Parathyroid adenoma (tissue), 2 donors: ENCODE measurements around the gene HLF.

Experiments
- H2AFZ ChIP-seq: fragments of 300-600 bp; sonication (generic); one replicate; pipeline ENCODE4 v1.7.0; 2017; ENCODE audit warnings: antibody characterized with exemption, mild to moderate bottlenecking
- H3K27ac ChIP-seq: fragments of 300-600 bp; sonication (generic); one replicate; pipeline ENCODE4 v1.7.0; 2017
- H3K27me3 ChIP-seq: fragments of 300-600 bp; sonication (generic); one replicate; pipeline ENCODE4 v1.7.0; 2017; ENCODE audit warnings: low read length; ENCODE audit not compliant: control insufficient read depth, insufficient read depth
- H3K36me3 ChIP-seq: fragments of 300-600 bp; sonication (generic); one replicate; pipeline ENCODE4 v1.7.0; 2017; ENCODE audit warnings: low read length; ENCODE audit not compliant: control insufficient read depth, insufficient read depth
- H3K4me1 ChIP-seq: fragments of 300-600 bp; sonication (generic); one replicate; pipeline ENCODE4 v1.7.0; 2017; ENCODE audit warnings: control low read depth
- H3K4me2 ChIP-seq: fragments of 300-600 bp; sonication (generic); one replicate; pipeline ENCODE4 v1.7.0; 2017; ENCODE audit warnings: low read length
- H3K4me3 ChIP-seq: fragments of 300-600 bp; sonication (generic); one replicate; pipeline ENCODE4 v1.7.0; 2017; ENCODE audit warnings: low read depth, low read length
- H3K79me2 ChIP-seq: fragments of 300-600 bp; sonication (generic); one replicate; pipeline ENCODE4 v1.7.0; 2017; ENCODE audit warnings: control low read depth
- H3K9ac ChIP-seq: fragments of 300-600 bp; sonication (generic); one replicate; pipeline ENCODE4 v1.7.0; 2017; ENCODE audit warnings: mild to moderate bottlenecking
- H3K9me3 ChIP-seq: fragments of 300-600 bp; sonication (generic); one replicate; pipeline ENCODE4 v1.7.0; 2017; ENCODE audit warnings: low read length; ENCODE audit not compliant: control insufficient read depth
- TF ChIP-seq, protein P1 (sequence below): fragments of 300-600 bp; sonication (generic); IDR thresholded peaks from one replicate; pipeline ENCODE4 v1.7.0; 2017; ENCODE audit warnings: antibody characterized with exemption, mild to moderate bottlenecking
- donor health status: primary hyperparathyroidism.

The HLF gene

DNA sequence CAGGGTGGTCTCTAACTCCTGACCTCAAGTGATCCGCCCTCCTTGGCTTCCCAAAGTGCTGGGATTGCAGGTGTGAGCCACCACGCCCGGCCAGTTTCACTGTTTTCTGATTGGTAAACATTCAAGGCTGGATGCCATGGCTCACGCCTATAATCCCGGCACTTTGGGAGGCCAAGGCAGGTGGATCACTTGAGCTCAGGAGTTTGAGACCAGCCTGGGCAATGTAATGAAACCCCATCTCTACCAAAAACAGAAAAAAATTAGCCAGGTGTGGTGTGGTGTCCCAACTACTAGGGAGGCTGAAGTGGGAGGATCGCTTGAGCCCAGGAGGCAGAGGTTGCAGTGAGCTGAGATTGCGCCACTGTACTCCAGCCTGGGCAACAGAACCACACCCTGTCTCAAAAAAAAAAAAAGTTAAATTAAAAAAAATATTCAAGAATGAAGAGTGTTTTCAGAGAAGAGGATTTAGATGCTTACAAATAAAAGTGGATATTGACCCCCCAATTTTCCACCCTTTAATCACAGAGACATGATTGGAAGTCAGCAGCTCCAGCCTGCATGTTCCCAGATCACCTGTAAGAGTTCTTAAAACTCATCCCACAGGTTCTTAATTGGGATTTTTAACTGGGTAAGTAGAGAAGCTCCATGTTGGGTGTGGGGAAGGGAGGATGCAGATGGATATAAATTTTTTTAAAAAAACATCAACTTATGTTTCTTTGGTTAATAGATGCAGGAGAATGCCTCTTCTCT lies 23.8 kb downstream of the HLF start:
- Histone ChIP-seq H3K27ac (no peak overlapping the region), H3K4me1 (peaks cover 8% of the 10 kb centered on the region), H3K4me3 (no peak overlapping the region), H3K36me3 (no peaks in the 10 kb centered on the region), H3K4me2 (no peak overlapping the region), H3K27me3 (no peaks in the 10 kb centered on the region), H3K79me2 (no peaks in the 10 kb centered on the region), H3K9ac (no peak overlapping the region), H2AFZ (no peak overlapping the region), H3K9me3 (no peaks in the 10 kb centered on the region)
- TF ChIP-seq, protein P1, sequence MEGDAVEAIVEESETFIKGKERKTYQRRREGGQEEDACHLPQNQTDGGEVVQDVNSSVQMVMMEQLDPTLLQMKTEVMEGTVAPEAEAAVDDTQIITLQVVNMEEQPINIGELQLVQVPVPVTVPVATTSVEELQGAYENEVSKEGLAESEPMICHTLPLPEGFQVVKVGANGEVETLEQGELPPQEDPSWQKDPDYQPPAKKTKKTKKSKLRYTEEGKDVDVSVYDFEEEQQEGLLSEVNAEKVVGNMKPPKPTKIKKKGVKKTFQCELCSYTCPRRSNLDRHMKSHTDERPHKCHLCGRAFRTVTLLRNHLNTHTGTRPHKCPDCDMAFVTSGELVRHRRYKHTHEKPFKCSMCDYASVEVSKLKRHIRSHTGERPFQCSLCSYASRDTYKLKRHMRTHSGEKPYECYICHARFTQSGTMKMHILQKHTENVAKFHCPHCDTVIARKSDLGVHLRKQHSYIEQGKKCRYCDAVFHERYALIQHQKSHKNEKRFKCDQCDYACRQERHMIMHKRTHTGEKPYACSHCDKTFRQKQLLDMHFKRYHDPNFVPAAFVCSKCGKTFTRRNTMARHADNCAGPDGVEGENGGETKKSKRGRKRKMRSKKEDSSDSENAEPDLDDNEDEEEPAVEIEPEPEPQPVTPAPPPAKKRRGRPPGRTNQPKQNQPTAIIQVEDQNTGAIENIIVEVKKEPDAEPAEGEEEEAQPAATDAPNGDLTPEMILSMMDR: no peak

DNA sequence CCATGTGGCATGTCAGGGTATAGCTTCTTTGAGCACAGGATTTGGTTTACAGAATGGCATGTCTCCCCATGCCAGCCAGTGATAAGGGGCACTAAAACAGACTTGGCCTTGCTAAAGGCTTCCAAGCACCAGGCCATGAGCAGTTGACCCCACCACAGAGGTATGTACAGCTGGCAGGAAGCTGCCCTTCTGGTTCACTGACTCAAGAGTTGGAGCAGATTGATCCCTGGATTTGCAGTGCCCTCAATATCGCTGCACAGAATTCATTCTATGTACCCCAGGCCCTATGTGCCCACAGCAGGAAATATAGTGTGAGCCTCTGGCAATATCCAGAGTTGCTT lies 24.3 kb downstream of the HLF start:
- Histone ChIP-seq H3K36me3 (no peaks in the 10 kb centered on the region), H3K27me3 (no peaks in the 10 kb centered on the region), H3K4me1 (peaks cover 8% of the 10 kb centered on the region), H3K4me2 (no peak overlapping the region), H3K9ac (no peak overlapping the region), H3K27ac (no peak overlapping the region), H3K9me3 (no peaks in the 10 kb centered on the region), H3K4me3 (no peak overlapping the region), H2AFZ (no peak overlapping the region), H3K79me2 (no peaks in the 10 kb centered on the region)
- TF ChIP-seq, protein P1: no peak

- Histone ChIP-seq H3K9ac (no peak overlapping the region), H3K36me3 (no peaks in the 10 kb centered on the region), H3K79me2 (no peaks in the 10 kb centered on the region), H3K9me3 (no peaks in the 10 kb centered on the region), H3K27ac (no peak overlapping the region), H3K4me2 (no peak overlapping the region), H3K4me1 (peaks cover 7% of the 10 kb centered on the region), H3K4me3 (no peak overlapping the region), H2AFZ (no peak overlapping the region), H3K27me3 (no peaks in the 10 kb centered on the region)
- TF ChIP-seq, protein P1: no peak
Observed at GRCh38 chr17:55289978-55290377, 25.2 kb downstream of the HLF start.

- H3K4me1 ChIP-seq: peaks cover 1% of the 10 kb centered on the region
- H3K9ac ChIP-seq: no peak overlapping the region
- H3K4me2 ChIP-seq: no peak overlapping the region
- H3K9me3 ChIP-seq: no peaks in the 10 kb centered on the region
- no peaks in the 10 kb centered on the region for H3K36me3 ChIP-seq
- no peak overlapping the region for H2AFZ ChIP-seq
- H3K27me3 ChIP-seq: no peaks in the 10 kb centered on the region
- no peaks in the 10 kb centered on the region for H3K79me2 ChIP-seq
- H3K4me3 ChIP-seq: no peak overlapping the region
- TF ChIP-seq, protein P1: no peak
- no peak overlapping the region for H3K27ac ChIP-seq
Observed at GRCh38 chr17:55290492-55291113, 25.8 kb downstream of the HLF start.

- TF ChIP-seq, protein P1: no peak
- no peak overlapping the region for H3K9ac ChIP-seq
- no peak overlapping the region for H3K4me3 ChIP-seq
- H3K27ac ChIP-seq: no peak overlapping the region
- H2AFZ ChIP-seq: no peak overlapping the region
- no peaks in the 10 kb centered on the region for H3K4me1 ChIP-seq
- no peaks in the 10 kb centered on the region for H3K36me3 ChIP-seq
- no peaks in the 10 kb centered on the region for H3K27me3 ChIP-seq
- H3K4me2 ChIP-seq: no peak overlapping the region
- no peaks in the 10 kb centered on the region for H3K9me3 ChIP-seq
- no peaks in the 10 kb centered on the region for H3K79me2 ChIP-seq
Observed at GRCh38 chr17:55291114-55291507, 26.4 kb downstream of the HLF start.
